GM06990 (cell line): ENCODE measurements around the gene KIAA1755.

ENCODE experiments used
- DNase-seq: peaks from one replicate; pipeline ENCODE4 v3.0.0-alpha.2; 2011; ENCODE audit not compliant: insufficient read length; ENCODE audit errors: extremely low read depth
- H3K27me3 ChIP-seq: replicated peaks from 2 replicates; pipeline ENCODE4 v1.6.0; 2011; ENCODE audit warnings: low read length; ENCODE audit not compliant: control insufficient read depth, insufficient read depth
- H3K36me3 ChIP-seq: 2 replicates; pipeline ENCODE4 v1.5.1; 2011; ENCODE audit warnings: low read length; ENCODE audit not compliant: control insufficient read depth, insufficient read depth
- H3K4me3 ChIP-seq: replicated peaks from 2 replicates; pipeline ENCODE4 v1.5.1; 2011; ENCODE audit warnings: low read depth, mild to moderate bottlenecking, control low read depth, low read length
- TF ChIP-seq, protein P1 (sequence below): IDR thresholded peaks from 2 replicates; pipeline ENCODE4 v1.5.1; 2011; ENCODE audit warnings: low read length, control low read depth, mild to moderate bottlenecking, inconsistent platforms; ENCODE audit not compliant: insufficient read depth, poor library complexity, severe bottlenecking

KIAA1755 gene

DNA sequence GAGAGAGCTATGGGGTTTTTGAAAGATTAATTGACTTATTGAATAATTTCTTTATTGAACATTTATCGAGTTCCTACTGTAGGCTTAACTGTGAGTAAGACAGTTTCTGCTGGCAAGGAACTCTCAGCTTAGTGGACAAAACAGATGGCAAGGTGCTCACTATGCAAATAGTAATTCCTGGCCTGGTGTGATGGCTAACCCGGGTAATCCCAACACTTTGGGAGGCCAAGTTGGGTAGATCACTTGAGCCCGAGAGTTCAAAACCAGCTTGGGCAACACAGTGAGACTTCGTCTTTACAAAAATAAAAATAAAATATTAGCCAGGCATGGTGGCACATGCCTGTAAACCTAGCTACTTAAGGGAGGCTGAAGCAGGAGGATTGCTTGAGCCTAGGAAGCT, 82.0 kb downstream of the KIAA1755 start:
- Histone ChIP-seq H3K27me3 (no peaks in the 10 kb centered on the region), H3K4me3 (no peak overlapping the region), H3K36me3 (no peaks in the 10 kb centered on the region)
- no peak for DNase-seq
- TF ChIP-seq, protein P1, sequence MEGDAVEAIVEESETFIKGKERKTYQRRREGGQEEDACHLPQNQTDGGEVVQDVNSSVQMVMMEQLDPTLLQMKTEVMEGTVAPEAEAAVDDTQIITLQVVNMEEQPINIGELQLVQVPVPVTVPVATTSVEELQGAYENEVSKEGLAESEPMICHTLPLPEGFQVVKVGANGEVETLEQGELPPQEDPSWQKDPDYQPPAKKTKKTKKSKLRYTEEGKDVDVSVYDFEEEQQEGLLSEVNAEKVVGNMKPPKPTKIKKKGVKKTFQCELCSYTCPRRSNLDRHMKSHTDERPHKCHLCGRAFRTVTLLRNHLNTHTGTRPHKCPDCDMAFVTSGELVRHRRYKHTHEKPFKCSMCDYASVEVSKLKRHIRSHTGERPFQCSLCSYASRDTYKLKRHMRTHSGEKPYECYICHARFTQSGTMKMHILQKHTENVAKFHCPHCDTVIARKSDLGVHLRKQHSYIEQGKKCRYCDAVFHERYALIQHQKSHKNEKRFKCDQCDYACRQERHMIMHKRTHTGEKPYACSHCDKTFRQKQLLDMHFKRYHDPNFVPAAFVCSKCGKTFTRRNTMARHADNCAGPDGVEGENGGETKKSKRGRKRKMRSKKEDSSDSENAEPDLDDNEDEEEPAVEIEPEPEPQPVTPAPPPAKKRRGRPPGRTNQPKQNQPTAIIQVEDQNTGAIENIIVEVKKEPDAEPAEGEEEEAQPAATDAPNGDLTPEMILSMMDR, result no peak

DNA sequence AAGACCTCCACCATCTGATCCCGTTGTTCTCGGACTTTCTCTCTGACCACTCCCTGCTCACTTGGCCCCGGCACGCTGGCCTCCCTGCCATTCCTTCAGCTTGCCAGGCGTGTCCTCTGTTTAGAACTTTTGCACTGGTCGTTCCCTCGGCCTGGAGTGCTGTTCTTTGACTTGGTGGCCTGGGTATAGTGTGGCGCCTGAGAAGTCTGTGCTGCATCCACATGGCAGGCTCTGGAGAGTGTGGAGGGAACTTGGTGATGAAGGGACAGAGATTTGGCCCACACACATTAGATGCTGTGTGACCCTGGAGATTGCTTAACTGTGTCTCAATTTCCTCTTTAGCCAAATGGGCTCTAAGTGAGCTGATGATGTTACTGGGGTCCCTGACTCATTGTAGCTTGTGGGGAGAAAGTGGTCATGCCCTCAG, 82.5 kb downstream of the KIAA1755 start:
- no peak for DNase-seq
- no peaks in the 10 kb centered on the region for H3K27me3 ChIP-seq
- TF ChIP-seq, protein P1, result no peak
- H3K36me3 ChIP-seq, result no peaks in the 10 kb centered on the region
- no peak overlapping the region for H3K4me3 ChIP-seq

DNA sequence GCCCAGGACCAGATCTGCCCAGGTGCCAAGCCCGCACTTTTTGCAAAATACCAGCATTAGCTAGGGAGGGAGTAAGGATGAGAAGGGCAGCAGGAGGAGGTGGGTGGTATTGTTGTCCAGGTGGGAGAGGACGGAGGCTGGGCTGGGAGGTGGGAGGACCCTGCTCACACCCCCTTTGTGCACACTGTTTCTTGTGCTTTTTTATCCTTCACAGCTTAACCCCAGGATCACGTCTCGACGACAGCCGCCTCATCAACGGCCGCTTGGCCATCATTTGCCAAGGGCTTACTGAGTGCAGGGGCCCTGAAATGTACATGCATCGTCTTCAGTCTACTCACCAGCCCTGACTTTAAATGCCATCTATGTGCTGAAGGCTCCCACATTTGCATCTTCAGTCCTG, 83.3 kb downstream of the KIAA1755 start:
- no peak for DNase-seq
- Histone ChIP-seq H3K36me3 (no peaks in the 10 kb centered on the region), H3K4me3 (no peak overlapping the region), H3K27me3 (no peaks in the 10 kb centered on the region)
- TF ChIP-seq, protein P1, result no peak

DNA sequence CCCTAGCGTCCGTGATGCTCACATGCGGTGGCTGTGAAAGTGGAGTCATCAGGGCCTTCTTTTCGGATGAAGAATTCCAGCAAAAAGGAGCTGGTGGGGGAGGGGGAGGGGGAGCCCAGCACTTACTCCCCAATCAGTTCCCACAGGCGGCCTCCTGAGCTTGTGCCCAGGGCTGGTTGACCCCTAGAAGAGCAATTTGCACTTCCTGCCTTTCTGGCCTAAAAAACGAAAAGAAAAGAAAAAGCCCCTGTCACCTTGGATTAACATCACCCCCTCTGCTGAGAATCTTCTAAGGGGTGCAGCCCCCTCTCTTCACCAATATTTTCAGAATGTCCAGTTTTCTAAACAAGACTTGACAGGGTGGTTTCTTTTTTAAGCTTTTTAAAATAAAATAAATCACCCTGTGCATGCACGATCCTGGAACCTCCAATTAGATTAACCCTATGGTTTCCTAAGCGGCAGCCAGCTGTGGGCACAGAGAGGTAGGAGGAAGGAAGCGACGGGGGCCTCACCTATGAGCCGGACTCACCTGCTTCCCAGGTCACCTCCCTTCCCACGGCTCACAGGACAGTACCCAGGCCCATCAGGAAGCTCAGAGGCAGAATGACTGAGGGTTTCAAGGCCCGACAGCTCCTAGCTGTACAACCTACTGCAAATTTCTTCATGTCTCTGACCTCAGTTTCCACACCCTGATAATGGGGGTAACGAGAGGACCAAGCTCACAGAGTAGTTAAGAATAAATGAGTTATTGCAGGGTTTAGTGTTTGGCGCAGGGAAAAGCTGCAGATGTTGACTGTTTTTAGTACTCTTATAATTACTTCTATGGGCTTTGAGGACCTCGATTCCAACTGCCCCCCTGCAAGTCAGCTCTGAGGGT, 85.0 kb downstream of the KIAA1755 start:
- no peak overlapping the region for H3K4me3 ChIP-seq
- TF ChIP-seq, protein P1, result no peak
- no peaks in the 10 kb centered on the region for H3K36me3 ChIP-seq
- DNase-seq, result no peak
- H3K27me3 ChIP-seq, result no peaks in the 10 kb centered on the region

DNA sequence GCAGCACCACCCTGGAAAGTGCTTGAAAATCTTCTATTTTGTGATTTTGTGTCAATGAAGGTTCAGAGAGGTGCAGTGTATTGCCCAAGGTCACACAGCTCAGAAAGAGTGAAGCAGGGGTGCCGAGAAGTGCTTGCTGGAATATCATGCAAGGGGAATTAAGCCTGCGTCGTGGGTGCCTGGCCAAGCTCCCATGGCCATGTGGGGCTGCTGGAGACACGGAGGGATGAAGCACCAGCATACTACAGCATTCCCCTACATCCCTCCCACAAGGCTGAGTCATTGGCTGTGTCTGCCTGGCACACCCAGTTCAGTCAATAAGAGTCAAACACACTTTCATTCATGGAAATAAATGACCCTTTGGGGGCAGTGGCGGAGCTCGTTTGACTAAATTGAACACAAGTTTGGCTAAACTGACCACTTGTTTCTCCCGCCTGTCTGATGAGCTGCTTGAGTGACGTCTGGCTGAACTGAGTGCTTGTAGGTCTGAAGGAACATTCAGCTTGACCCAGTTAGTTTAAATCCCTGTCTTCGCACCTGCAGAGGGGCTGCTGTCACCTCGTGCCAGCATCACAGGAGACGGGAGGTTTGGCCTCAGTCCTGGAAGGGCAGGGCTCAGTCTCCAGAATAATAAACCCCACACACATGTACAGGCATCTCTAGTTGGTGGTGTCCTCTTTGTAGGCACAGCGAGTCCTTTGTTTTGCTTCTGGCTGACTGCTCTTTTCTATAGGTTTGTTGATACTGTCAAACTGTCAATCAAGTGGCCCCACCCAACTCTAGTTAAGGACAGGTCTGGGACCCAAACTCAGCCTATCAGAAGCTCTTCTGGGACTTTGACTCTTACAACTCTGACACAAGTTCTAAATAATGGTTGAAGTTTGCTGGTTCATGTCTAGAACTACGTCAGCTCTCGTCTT, 87.0 kb downstream of the KIAA1755 start:
- H3K4me3 ChIP-seq, result no peak overlapping the region
- no peaks in the 10 kb centered on the region for H3K27me3 ChIP-seq
- TF ChIP-seq, protein P1, result no peak
- H3K36me3 ChIP-seq, result no peaks in the 10 kb centered on the region
- no peak for DNase-seq
